ENCODE results near the gene PDE3A.

PDE3A gene

GRCh38 chr12:20495997-20496396 lies 127.7 kb downstream of the PDE3A start:
- Histone ChIP-seq H3K27me3 (ENCODE audit: insufficient read depth, low read length) (no peaks in the 10 kb centered on the region), H2AFZ (ENCODE audit: insufficient read depth, low read length, poor library complexity) (no peak overlapping the region), H3K4me1 (ENCODE audit: control insufficient read depth in 1 of 2, insufficient read depth in 2 of 2, low read length in 2 of 2) (peaks cover 3 to 7% of the 10 kb centered on the region in 2 experiments), H3K23ac (ENCODE audit: low read length) (no peak overlapping the region), H3K36me3 (ENCODE audit: control insufficient read depth in 1 of 2, insufficient read depth in 2 of 2, low read length in 2 of 2) (no peaks in the 10 kb centered on the region), H3K4me3 (ENCODE audit: low read depth, low read length) (no peak overlapping the region), H3K4me2 (ENCODE audit: low read length) (no peak overlapping the region), H3K14ac (ENCODE audit: low read length) (no peak overlapping the region), H2AK5ac (ENCODE audit: low read length) (no peak overlapping the region), H3K27ac (ENCODE audit: low read depth, low read length) (no peak overlapping the region), H2BK12ac (ENCODE audit: low read length) (no peak overlapping the region), H3K79me1 (ENCODE audit: low read length) (peaks cover 4% of the 10 kb centered on the region), H4K12ac (ENCODE audit: low read depth, low read length) (no peak overlapping the region), H3K4ac (ENCODE audit: low read depth, low read length) (no peak overlapping the region), H3K9ac (ENCODE audit: low read length) (no peak overlapping the region), H2BK120ac (ENCODE audit: insufficient read depth, low read length, poor library complexity) (no peak overlapping the region), H3K79me2 (ENCODE audit: control insufficient read depth, insufficient read depth, low read length, poor library complexity) (no peaks in the 10 kb centered on the region), H3K18ac (ENCODE audit: low read length) (no peak overlapping the region), H4K8ac (ENCODE audit: low read depth, low read length) (no peak overlapping the region), H2BK5ac (ENCODE audit: low read depth, low read length, poor library complexity) (no peak overlapping the region), H3K9me3 (ENCODE audit: insufficient read depth, low read depth, low read length) (no peaks in the 10 kb centered on the region), H4K91ac (ENCODE audit: low read depth, low read length) (no peak overlapping the region)
- WGBS (ENCODE audit: extremely low coverage, insufficient coverage, insufficient read length) = no CpG with 5 or more reads among the region's 1 CpG
- DNase-seq = no peak

- H3K4me3 ChIP-seq (ENCODE audit: low read depth, low read length) = no peak overlapping the region
- H4K91ac ChIP-seq (ENCODE audit: low read depth, low read length) = no peak overlapping the region
- no peak overlapping the region for H4K8ac ChIP-seq (ENCODE audit: low read depth, low read length)
- DNase-seq = no peak
- H3K14ac ChIP-seq (ENCODE audit: low read length) = no peak overlapping the region
- no peak overlapping the region for H3K4ac ChIP-seq (ENCODE audit: low read depth, low read length)
- H3K9me3 ChIP-seq (ENCODE audit: insufficient read depth, low read depth, low read length) = no peaks in the 10 kb centered on the region
- H2AK5ac ChIP-seq (ENCODE audit: low read length) = no peak overlapping the region
- H3K27me3 ChIP-seq (ENCODE audit: insufficient read depth, low read length) = no peaks in the 10 kb centered on the region
- no peak overlapping the region for H3K4me2 ChIP-seq (ENCODE audit: low read length)
- H2BK120ac ChIP-seq (ENCODE audit: insufficient read depth, low read length, poor library complexity) = no peak overlapping the region
- no peaks in the 10 kb centered on the region for H3K4me1 ChIP-seq (ENCODE audit: control insufficient read depth in 1 of 2, insufficient read depth in 2 of 2, low read length in 2 of 2)
- no peak overlapping the region for H2BK5ac ChIP-seq (ENCODE audit: low read depth, low read length, poor library complexity)
- H3K9ac ChIP-seq (ENCODE audit: low read length) = no peak overlapping the region
- no peaks in the 10 kb centered on the region for H3K79me2 ChIP-seq (ENCODE audit: control insufficient read depth, insufficient read depth, low read length, poor library complexity)
- H3K23ac ChIP-seq (ENCODE audit: low read length) = no peak overlapping the region
- H3K36me3 ChIP-seq (ENCODE audit: control insufficient read depth in 1 of 2, insufficient read depth in 2 of 2, low read length in 2 of 2) = no peaks in the 10 kb centered on the region
- no peak overlapping the region for H3K27ac ChIP-seq (ENCODE audit: low read depth, low read length)
- WGBS (ENCODE audit: extremely low coverage, insufficient coverage, insufficient read length) = no CpG with 5 or more reads among the region's 3 CpGs
- no peaks in the 10 kb centered on the region for H3K79me1 ChIP-seq (ENCODE audit: low read length)
- no peak overlapping the region for H2AFZ ChIP-seq (ENCODE audit: insufficient read depth, low read length, poor library complexity)
- H3K18ac ChIP-seq (ENCODE audit: low read length) = no peak overlapping the region
- H2BK12ac ChIP-seq (ENCODE audit: low read length) = no peak overlapping the region
- H4K12ac ChIP-seq (ENCODE audit: low read depth, low read length) = no peak overlapping the region
Measured at GRCh38 chr12:20497707-20498106, 129.4 kb downstream of the PDE3A start.

- Histone ChIP-seq H2BK120ac (ENCODE audit: insufficient read depth, low read length, poor library complexity) (no peak overlapping the region), H3K4ac (ENCODE audit: low read depth, low read length) (no peak overlapping the region), H3K27me3 (ENCODE audit: insufficient read depth, low read length) (no peaks in the 10 kb centered on the region), H2AK5ac (ENCODE audit: low read length) (no peak overlapping the region), H3K27ac (ENCODE audit: low read depth, low read length) (no peak overlapping the region), H3K4me1 (ENCODE audit: control insufficient read depth in 1 of 2, insufficient read depth in 2 of 2, low read length in 2 of 2) (no peaks in the 10 kb centered on the region), H3K9ac (ENCODE audit: low read length) (no peak overlapping the region), H4K8ac (ENCODE audit: low read depth, low read length) (no peak overlapping the region), H3K79me1 (ENCODE audit: low read length) (no peaks in the 10 kb centered on the region), H3K79me2 (ENCODE audit: control insufficient read depth, insufficient read depth, low read length, poor library complexity) (no peaks in the 10 kb centered on the region), H3K4me3 (ENCODE audit: low read depth, low read length) (no peak overlapping the region), H2AFZ (ENCODE audit: insufficient read depth, low read length, poor library complexity) (no peak overlapping the region), H3K9me3 (ENCODE audit: insufficient read depth, low read depth, low read length) (no peaks in the 10 kb centered on the region), H3K4me2 (ENCODE audit: low read length) (no peak overlapping the region), H4K12ac (ENCODE audit: low read depth, low read length) (no peak overlapping the region), H3K36me3 (ENCODE audit: control insufficient read depth in 1 of 2, insufficient read depth in 2 of 2, low read length in 2 of 2) (no peaks in the 10 kb centered on the region), H3K14ac (ENCODE audit: low read length) (no peak overlapping the region), H3K23ac (ENCODE audit: low read length) (no peak overlapping the region), H4K91ac (ENCODE audit: low read depth, low read length) (no peak overlapping the region), H2BK5ac (ENCODE audit: low read depth, low read length, poor library complexity) (no peak overlapping the region), H2BK12ac (ENCODE audit: low read length) (no peak overlapping the region), H3K18ac (ENCODE audit: low read length) (no peak overlapping the region)
- WGBS (ENCODE audit: extremely low coverage, insufficient coverage, insufficient read length) = no CpG with 5 or more reads among the region's 2 CpGs
- DNase-seq = no peak
Measured at GRCh38 chr12:20501958-20502357, 133.6 kb downstream of the PDE3A start.

GRCh38 chr12:20503858-20504257 lies 135.5 kb downstream of the PDE3A start:
- Histone ChIP-seq H3K23ac (ENCODE audit: low read length) (no peak overlapping the region), H3K4me3 (ENCODE audit: low read depth, low read length) (no peak overlapping the region), H2AK5ac (ENCODE audit: low read length) (no peak overlapping the region), H2AFZ (ENCODE audit: insufficient read depth, low read length, poor library complexity) (no peak overlapping the region), H3K9me3 (ENCODE audit: insufficient read depth, low read depth, low read length) (no peaks in the 10 kb centered on the region), H2BK120ac (ENCODE audit: insufficient read depth, low read length, poor library complexity) (no peak overlapping the region), H3K18ac (ENCODE audit: low read length) (no peak overlapping the region), H4K91ac (ENCODE audit: low read depth, low read length) (no peak overlapping the region), H2BK5ac (ENCODE audit: low read depth, low read length, poor library complexity) (no peak overlapping the region), H3K4me1 (ENCODE audit: control insufficient read depth in 1 of 2, insufficient read depth in 2 of 2, low read length in 2 of 2) (no peaks in the 10 kb centered on the region), H3K27me3 (ENCODE audit: insufficient read depth, low read length) (no peaks in the 10 kb centered on the region), H3K14ac (ENCODE audit: low read length) (no peak overlapping the region), H3K4ac (ENCODE audit: low read depth, low read length) (no peak overlapping the region), H3K27ac (ENCODE audit: low read depth, low read length) (no peak overlapping the region), H2BK12ac (ENCODE audit: low read length) (no peak overlapping the region), H3K36me3 (ENCODE audit: control insufficient read depth in 1 of 2, insufficient read depth in 2 of 2, low read length in 2 of 2) (no peaks in the 10 kb centered on the region), H3K79me1 (ENCODE audit: low read length) (no peaks in the 10 kb centered on the region), H3K79me2 (ENCODE audit: control insufficient read depth, insufficient read depth, low read length, poor library complexity) (no peaks in the 10 kb centered on the region), H3K9ac (ENCODE audit: low read length) (no peak overlapping the region), H3K4me2 (ENCODE audit: low read length) (no peak overlapping the region), H4K8ac (ENCODE audit: low read depth, low read length) (no peak overlapping the region), H4K12ac (ENCODE audit: low read depth, low read length) (no peak overlapping the region)
- no CpG with 5 or more reads among the region's 1 CpG for WGBS (ENCODE audit: extremely low coverage, insufficient coverage, insufficient read length)
- DNase-seq = no peak

Data from trophoblast cell (in vitro differentiated cells and primary cell).